Transverse colon (tissue), 4 donors: Measurements from ENCODE around the gene ZFHX3. TPM values are rescaled to one million over a fixed set of nuclear protein-coding genes. Genes with fewer than 3 reads are reported as not detected.

Source experiments
- DNase-seq: peaks from one replicate; pipeline ENCODE4 v3.0.0-alpha.2; 2019
- H3K27ac ChIP-seq, 4 donors: fragments of 200-600 bp; sonication (generic); 2 replicates each; pipeline ENCODE4 v1.5.1; 2016 to 2018; ENCODE audit warnings: inconsistent platforms in 4 of 4
- H3K27me3 ChIP-seq: fragments of 200-600 bp; sonication (generic); 2 replicates; pipeline ENCODE4 v1.5.1; 2017; ENCODE audit warnings: inconsistent platforms
- H3K36me3 ChIP-seq, 4 donors: fragments of 200-600 bp; sonication (generic); 2 replicates each; pipeline ENCODE4 v1.5.1; 2017 to 2019; ENCODE audit warnings: inconsistent platforms in 4 of 4
- H3K4me1 ChIP-seq, 4 donors: fragments of 200-600 bp; sonication (generic); 2 replicates each; pipeline ENCODE4 v1.5.1; 2017 to 2020; ENCODE audit warnings: inconsistent platforms in 4 of 4
- H3K4me3 ChIP-seq, 4 donors: fragments of 200-600 bp; sonication (generic); 1 replicate in 1 of 4; 2 replicates in 3 of 4; pipeline versions ENCODE4 v1.5.1 to v1.6.1; 2017 to 2019; ENCODE audit warnings: inconsistent platforms in 4 of 4
- H3K9me3 ChIP-seq, 2 donors: fragments of 200-600 bp; sonication (generic); 2 replicates each; pipeline ENCODE4 v1.5.1; 2017 to 2019; ENCODE audit warnings: inconsistent platforms in 2 of 2
- EP300 ChIP-seq: sonication (generic); formaldehyde crosslinking; IDR thresholded peaks from one replicate; pipeline ENCODE4 v1.6.1; 2017; ENCODE audit warnings: antibody characterized with exemption, low read depth
- POLR2A ChIP-seq: fragments of 450-650 bp; IDR thresholded peaks from one replicate; pipeline ENCODE4 v1.6.1; 2016; ENCODE audit warnings: antibody characterized with exemption, mild to moderate bottlenecking, moderate library complexity
- POLR2AphosphoS5 ChIP-seq, 3 donors: sonication (generic); formaldehyde crosslinking; IDR thresholded peaks; one replicate each; pipeline ENCODE4 v1.6.1; 2016; ENCODE audit warnings: antibody characterized with exemption in 3 of 3
- WGBS, 2 donors: methylation state at CpG; one replicate each; pipeline ENCODE4 v1.1.5; 2018; ENCODE audit warnings: low coverage in 1 of 2; 5-methylcytosine and 5-hydroxymethylcytosine counted together
- in situ Hi-C, 4 donors: fragments of 200-750 bp; cut with MboI; loops; one replicate each; pipeline versions ENCODE4 v1.15.0 to v1.15.1; 2017; ENCODE audit warnings: low sequenced_read_pairs in 3 of 4, low pct_ligation_motif_present in 1 of 4, low pct_unique_long_range_greater_than_20kb in 1 of 4
- intact Hi-C: fragments of 100-400 bp; cut with DNase I; formaldehyde crosslinking; loops from one replicate; pipeline ENCODE4 v1.15.1; 2023; ENCODE audit warnings: low total_unique reads
- total RNA-seq, 4 donors: library from RNA; depleted of rRNA; stranded (reverse); fragments of >200 nt; gene quantifications; one replicate each; pipeline ENCODE4 v1.1.0, GENCODE V29; 2016
- TF ChIP-seq, protein P1 (sequence below), 5 experiments: fragments of 200-600 bp in 3 of 5; fragments of 450-650 bp in 2 of 5; sonication (generic) in 3 of 5; IDR thresholded peaks; 1 replicate in 2 of 5; 2 replicates in 3 of 5; pipeline ENCODE4 v1.5.1; 2016 to 2017; ENCODE audit warnings: antibody characterized with exemption in 5 of 5, inconsistent platforms in 3 of 5, mild to moderate bottlenecking in 2 of 5, moderate library complexity in 1 of 5

ZFHX3 gene
- total RNA-seq, 4 donors from 2014 or later: 12.3 to 23.7 (median 15.3) TPM

GRCh38 chr16:72938795-72939164, 109.1 kb downstream of the ZFHX3 start:
- H3K27me3 ChIP-seq: no peaks in the 10 kb centered on the region
- TF ChIP-seq POLR2AphosphoS5 (IDR thresholded peaks at IDR 0.05) (no peak), POLR2A (no peak), EP300 (no peak)
- TF ChIP-seq, protein P1, sequence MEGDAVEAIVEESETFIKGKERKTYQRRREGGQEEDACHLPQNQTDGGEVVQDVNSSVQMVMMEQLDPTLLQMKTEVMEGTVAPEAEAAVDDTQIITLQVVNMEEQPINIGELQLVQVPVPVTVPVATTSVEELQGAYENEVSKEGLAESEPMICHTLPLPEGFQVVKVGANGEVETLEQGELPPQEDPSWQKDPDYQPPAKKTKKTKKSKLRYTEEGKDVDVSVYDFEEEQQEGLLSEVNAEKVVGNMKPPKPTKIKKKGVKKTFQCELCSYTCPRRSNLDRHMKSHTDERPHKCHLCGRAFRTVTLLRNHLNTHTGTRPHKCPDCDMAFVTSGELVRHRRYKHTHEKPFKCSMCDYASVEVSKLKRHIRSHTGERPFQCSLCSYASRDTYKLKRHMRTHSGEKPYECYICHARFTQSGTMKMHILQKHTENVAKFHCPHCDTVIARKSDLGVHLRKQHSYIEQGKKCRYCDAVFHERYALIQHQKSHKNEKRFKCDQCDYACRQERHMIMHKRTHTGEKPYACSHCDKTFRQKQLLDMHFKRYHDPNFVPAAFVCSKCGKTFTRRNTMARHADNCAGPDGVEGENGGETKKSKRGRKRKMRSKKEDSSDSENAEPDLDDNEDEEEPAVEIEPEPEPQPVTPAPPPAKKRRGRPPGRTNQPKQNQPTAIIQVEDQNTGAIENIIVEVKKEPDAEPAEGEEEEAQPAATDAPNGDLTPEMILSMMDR (IDR thresholded peaks at IDR 0.05): no peak
- no peaks in the 10 kb centered on the region for H3K9me3 ChIP-seq
- no peak overlapping the region for H3K4me3 ChIP-seq
- 39% methylated on average over 7 of the region's 7 CpGs; no CpG with 5 or more reads in 1 of the 2 donors for WGBS, 2 donors
- in situ Hi-C loops (no loop called here), intact Hi-C loops (loop anchor here (10.0 kb wide), 1 partner anchor 106 kb away; the partner anchor contains the start of gene ZFHX3)
- peak overlapping the region; percentile 73 to 83 (median 74) for H3K27ac ChIP-seq
- peaks cover 12 to 37% (median 23%) of the 10 kb centered on the region in 4 donors for H3K4me1 ChIP-seq
- peak; percentile 56 for DNase-seq
- H3K36me3 ChIP-seq: no peaks in the 10 kb centered on the region

DNA sequence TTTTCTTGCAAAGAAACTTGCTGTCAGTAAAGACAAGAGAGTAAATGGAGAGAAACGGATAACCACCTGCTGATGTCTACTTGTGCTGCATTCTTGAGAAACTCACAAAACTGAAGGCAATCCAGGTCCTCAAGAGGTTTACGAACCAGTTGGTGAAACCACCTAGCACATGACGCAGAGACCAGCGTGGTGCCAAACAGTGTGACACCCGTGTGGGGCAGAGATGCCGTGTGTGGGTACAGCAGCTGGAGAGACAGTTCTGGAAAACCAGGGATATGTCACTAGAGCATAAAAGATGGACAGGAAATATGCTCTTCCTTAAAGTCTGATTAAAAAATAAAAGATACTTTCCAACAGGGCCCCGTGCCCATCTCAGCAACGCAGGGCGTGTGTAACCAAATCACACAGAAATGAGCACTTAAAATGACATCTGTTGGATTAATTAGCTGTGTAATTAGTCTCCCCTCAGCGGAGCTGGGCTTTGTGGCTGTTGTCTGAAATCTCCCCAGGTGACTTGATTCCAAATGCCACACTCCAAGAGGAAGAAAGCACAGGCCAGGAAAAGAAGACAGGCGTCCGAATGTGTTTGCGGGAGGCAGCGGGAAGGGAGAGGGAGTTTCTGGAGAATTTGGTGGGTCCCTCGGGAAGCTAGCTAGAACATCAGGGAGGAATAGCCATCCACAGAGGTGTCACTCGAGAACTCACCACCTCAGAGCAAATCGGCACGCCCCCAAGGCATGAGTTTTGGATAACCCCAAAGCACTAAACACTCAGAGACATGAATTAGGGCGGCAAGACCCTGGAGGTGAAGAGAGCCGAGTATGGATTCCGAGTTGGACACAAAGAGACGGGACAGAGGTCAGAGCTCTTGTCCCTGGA, 109.8 kb downstream of the ZFHX3 start:
- H3K9me3 ChIP-seq: no peaks in the 10 kb centered on the region
- 81 to 90% methylated on average over 9 to 22 of the region's 22 CpGs for WGBS, 2 donors
- no peak overlapping the region for H3K4me3 ChIP-seq
- intact Hi-C loops: loop anchor here (10.0 kb wide), 1 partner anchor 107 kb away; the partner anchor contains the start of gene ZFHX3
- no peaks in the 10 kb centered on the region for H3K36me3 ChIP-seq
- H3K27me3 ChIP-seq: no peaks in the 10 kb centered on the region
- no peak for DNase-seq
- TF ChIP-seq, protein P1 (IDR thresholded peaks at IDR 0.05): no peak
- no peak for TF ChIP-seq POLR2AphosphoS5 (IDR thresholded peaks at IDR 0.05)
- peaks cover 12 to 41% (median 24%) of the 10 kb centered on the region in 4 donors for H3K4me1 ChIP-seq
- peak overlapping the region; percentile 73 to 83 (median 74) for H3K27ac ChIP-seq
- in situ Hi-C loops: no loop called here

DNA sequence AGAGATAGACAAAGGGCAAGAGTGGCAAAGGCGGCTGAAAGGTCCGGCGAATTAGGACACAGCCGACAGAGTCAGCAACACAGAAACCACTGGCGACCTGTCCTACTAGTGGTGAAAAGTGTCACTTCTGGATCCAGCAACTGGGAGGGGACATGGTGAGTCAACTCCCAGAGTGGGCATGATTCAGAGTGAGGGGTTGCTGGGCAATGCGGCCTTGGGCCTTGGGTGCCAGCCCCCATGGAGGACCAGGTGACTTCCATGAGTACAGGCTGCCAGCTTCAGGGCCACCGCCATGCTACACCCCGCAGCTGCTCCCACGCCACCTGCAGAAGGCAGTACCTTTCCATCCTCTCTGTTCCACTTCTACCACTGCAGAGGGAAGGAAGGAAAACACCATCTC, 110.6 kb downstream of the ZFHX3 start:
- in situ Hi-C loops (no loop called here), intact Hi-C loops (loop anchor here (10.0 kb wide), 1 partner anchor 107 kb away; the partner anchor contains the start of gene ZFHX3)
- Histone ChIP-seq H3K36me3 (no peaks in the 10 kb centered on the region), H3K4me1 (peaks cover 12 to 42% (median 24%) of the 10 kb centered on the region in 4 donors), H3K9me3 (no peaks in the 10 kb centered on the region), H3K27ac (no peak overlapping the region), H3K4me3 (no peak overlapping the region), H3K27me3 (no peaks in the 10 kb centered on the region)
- DNase-seq: no peak
- TF ChIP-seq, protein P1 (IDR thresholded peaks at IDR 0.05): no peak
- TF ChIP-seq POLR2AphosphoS5 (IDR thresholded peaks at IDR 0.05): no peak
- WGBS, 2 donors: 88 to 94% methylated on average over 8 to 9 of the region's 9 CpGs

DNA sequence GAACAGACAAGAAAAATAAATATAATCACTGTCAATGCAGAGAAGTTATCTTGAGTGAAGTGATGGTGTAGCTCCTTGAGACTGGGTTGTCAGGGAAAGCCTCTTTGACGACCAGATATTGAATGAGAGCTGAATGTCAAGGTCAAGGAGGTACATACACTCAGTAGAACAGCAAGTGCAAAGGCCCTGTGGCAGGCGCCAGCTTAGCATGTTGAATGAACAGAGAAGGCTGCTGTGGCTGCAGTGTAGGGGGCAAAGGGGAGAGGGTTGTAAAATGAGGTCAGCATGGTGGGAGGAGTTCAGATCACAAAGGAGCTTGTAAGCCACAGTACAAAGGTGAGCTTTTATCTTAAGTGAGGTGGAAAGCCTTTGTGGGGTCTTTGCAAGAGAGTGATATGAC, 111.5 kb downstream of the ZFHX3 start:
- in situ Hi-C loops: no loop called here
- Histone ChIP-seq H3K4me3 (no peak overlapping the region), H3K27me3 (no peaks in the 10 kb centered on the region), H3K9me3 (no peaks in the 10 kb centered on the region), H3K27ac (no peak overlapping the region), H3K4me1 (peaks cover 17 to 51% (median 28%) of the 10 kb centered on the region in 4 donors), H3K36me3 (no peaks in the 10 kb centered on the region)
- no peak for DNase-seq
- WGBS, 2 donors: 69 to 71% methylated on average over 2 of the region's 2 CpGs
- intact Hi-C loops: loop anchor here (10.0 kb wide), 1 partner anchor 108 kb away; the partner anchor contains the start of gene ZFHX3
- TF ChIP-seq POLR2A: no peak
